HG03354 (cell line): Measurements from ENCODE around the gene C5orf47.
"Not testable (repeated sequence)": the region's sequence is repeated elsewhere in the genome, so short reads cannot be mapped to it uniquely, and the experiment has no call there.

Experiments used
- ATAC-seq: cut with Tn5 transposase; IDR thresholded peaks from one replicate; pipeline ENCODE4 v1.9.1; 2021; ENCODE audit warnings: mild to moderate bottlenecking; ENCODE audit not compliant: unreplicated experiment, poor library complexity, severe bottlenecking

C5orf47 gene

DNA sequence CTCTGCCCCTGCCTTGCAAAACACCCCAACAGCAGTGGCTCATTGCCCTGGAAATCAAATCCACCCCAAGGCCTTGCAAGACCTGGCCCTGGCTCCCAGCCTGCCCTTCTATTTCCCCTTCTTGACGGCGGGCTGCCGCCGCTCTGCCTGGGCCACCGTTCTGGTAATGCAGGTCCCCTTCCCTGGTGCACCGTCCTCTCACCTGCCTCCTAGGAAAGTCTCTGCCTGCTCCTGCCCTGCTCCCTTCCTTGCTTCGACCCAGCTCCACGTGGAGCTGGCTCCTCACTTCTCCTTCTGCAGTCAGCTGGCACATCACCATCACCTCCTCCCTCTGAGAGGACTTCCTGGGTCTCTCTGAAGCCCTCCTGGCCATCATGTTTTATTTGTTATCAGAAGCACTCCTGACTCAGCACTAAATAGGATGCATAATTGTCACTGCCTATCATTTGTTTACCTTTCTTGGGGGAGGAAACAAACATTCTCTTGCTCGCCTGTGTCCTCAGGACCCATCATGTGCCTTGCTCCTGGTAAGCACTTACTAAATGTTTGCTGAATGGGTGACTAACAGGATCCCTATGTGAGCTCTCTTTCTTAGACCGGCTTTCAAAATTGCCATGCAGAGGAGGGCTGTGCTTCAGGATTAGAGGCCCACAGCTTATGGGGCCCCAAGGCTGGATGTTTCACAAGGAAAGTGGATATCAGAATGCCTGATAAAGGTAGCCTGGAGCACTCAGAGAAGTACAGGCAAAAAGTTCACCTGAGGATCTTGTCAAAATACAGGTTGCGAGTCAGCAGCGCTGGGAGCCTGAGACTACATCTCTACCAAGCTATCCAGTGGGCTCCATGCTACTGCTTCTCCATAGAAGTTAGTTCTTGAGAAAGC lies 19.6 kb upstream of the C5orf47 start:
- ATAC-seq = no peak

- no peak for ATAC-seq
Measured at GRCh38 chr5:173970878-173971650, 17.9 kb upstream of the C5orf47 start.

GRCh38 chr5:173971681-173972345 lies 17.2 kb upstream of the C5orf47 start:
- ATAC-seq = no peak

- ATAC-seq = no peak
Measured at GRCh38 chr5:173972607-173972924, 16.4 kb upstream of the C5orf47 start.

GRCh38 chr5:173972925-173973615 lies 15.9 kb upstream of the C5orf47 start:
- peak; percentile 87 for ATAC-seq

- ATAC-seq = peak; percentile 33
Measured at GRCh38 chr5:173973616-173973969, 15.4 kb upstream of the C5orf47 start.

DNA sequence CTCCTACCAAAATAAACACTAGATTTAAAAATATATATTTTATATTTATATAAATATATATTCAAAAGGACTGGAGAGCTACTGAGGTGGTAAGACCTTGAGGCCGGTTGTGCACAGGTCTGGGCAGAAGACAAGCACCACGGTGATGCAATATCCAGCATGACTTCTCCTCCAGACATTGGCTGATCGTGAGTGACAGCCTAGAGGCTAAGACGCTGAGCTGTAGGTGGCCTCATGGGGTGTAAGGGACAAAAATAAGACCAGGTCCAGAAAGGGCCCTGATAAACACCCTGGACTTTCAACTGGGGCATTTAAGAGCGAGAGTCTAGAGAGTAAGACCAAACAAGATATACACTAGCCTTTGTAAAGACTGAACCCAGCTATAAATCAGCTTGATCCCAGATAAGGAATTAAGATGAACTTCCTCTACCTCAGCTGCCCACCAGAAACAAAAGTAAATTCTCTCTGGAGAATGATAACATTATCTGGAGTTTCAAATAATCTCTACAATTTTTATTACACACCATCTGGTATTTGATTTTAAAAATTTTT lies 14.2 kb upstream of the C5orf47 start:
- no peak for ATAC-seq

GRCh38 chr5:173981185-173981761 lies 7.7 kb upstream of the C5orf47 start:
- ATAC-seq = no peak

DNA sequence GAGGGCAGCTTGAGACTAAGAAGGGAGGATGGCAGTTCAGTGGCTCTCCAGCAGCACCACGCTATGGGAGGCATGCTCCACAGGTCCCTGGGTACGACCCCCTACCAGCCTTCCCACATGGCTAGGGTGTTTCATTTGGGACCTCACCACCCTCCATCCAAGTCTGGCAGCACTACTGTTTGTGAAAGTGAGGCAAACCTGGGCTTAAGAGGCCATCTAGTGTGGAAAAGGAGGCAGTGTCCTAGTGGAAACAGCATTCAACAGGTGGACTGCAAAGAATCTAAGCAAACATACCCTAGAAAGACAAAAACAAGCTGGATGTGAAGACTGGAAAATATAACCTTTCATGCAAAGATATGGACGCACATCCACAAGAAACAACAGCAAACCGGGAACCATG lies 4.8 kb upstream of the C5orf47 start:
- ATAC-seq = no peak

- no peak for ATAC-seq
Measured at GRCh38 chr5:173989432-173990082, 587 bp downstream of the C5orf47 start.

- ATAC-seq = no peak
Measured at GRCh38 chr5:173997331-173997730, 8.4 kb downstream of the C5orf47 start.

- no peak for ATAC-seq
Measured at GRCh38 chr5:173998531-173998930, 9.6 kb downstream of the C5orf47 start.

- no peak for ATAC-seq
Measured at GRCh38 chr5:174000076-174000475, 11.1 kb downstream of the C5orf47 start.

GRCh38 chr5:174003795-174004194 lies 14.8 kb downstream of the C5orf47 start:
- no peak for ATAC-seq

DNA sequence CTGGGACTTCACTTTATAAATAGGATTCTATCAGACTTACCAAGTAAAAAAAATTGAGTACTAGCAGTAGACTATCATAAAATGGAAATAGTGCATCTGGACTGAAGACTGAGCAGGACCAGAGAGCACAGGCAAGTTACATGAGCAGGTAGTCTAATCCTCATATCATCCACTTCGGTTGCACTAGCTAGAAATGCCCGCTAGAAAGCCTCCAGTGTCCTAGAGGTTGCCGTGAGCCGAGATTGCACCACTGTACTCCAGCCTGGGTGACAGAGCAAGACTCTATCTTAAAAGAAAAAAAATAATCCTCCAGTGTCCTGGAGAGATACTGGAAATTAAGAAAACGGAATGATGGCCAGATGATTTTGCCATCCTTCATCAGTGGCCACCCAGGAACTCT lies 20.0 kb downstream of the C5orf47 start:
- no peak for ATAC-seq

GRCh38 chr5:174010365-174010764 lies 21.4 kb downstream of the C5orf47 start:
- no peak for ATAC-seq

GRCh38 chr5:174011441-174011840 lies 22.5 kb downstream of the C5orf47 start:
- no peak for ATAC-seq

DNA sequence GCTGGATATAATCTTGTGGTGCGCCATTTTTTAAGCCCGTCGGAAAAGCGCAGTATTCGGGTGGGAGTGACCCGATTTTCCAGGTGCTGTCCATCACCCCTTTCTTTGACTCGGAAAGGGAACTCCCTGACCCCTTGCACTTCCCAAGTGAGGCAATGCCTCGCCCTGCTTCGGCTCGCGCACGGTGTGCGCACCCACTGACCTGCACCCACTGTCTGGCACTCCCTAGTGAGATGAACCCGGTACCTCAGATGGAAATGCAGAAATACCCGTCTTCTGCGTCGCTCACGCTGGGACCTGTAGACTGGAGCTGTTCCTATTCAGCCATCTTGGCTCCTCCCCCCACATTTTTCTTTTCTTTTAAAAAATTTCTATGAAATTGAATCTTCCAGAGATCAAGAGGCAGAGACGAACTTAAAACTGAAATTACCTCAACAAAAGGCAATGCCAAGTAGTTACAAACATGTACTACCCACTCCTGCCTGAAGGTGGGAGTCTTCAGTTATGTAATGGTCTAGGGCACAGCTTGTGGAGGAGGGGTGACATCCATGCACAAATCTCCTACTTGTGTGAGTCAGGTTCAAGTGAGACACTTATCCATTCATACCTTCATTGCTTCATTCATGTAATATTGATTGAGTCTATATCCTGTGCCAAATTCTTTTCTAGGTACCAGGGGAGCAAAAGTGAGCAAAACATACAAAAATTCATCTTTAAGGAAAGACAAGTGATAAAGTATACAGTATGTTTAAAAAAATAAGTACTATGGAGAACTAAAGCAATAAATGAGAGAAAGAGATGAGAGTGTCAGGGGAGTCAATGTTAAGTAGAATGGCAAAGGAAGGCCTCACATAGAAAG lies 31.3 kb downstream of the C5orf47 start:
- ATAC-seq = not testable (repeated sequence)
